KMS-11 (cell line): ENCODE data around the gene BABAM2.

Experiments
- H2AFZ ChIP-seq: fragments of 200-600 bp; sonication (generic); 2 replicates; pipeline ENCODE4 v1.6.1; 2016; ENCODE audit warnings: antibody characterized with exemption, mixed run types, low read depth
- H3K27ac ChIP-seq: fragments of 200-600 bp; sonication (generic); 2 replicates; pipeline ENCODE4 v1.6.1; 2016; ENCODE audit warnings: mild to moderate bottlenecking, mixed run types
- H3K27me3 ChIP-seq: fragments of 200-600 bp; sonication (generic); 2 replicates; pipeline ENCODE4 v1.6.1; 2017; ENCODE audit warnings: mild to moderate bottlenecking, low read depth, mixed run types, moderate library complexity; ENCODE audit not compliant: insufficient read depth
- H3K36me3 ChIP-seq: fragments of 200-600 bp; sonication (generic); 2 replicates; pipeline ENCODE4 v1.6.1; 2017; ENCODE audit warnings: mild to moderate bottlenecking, mixed run types; ENCODE audit not compliant: insufficient read depth
- H3K4me1 ChIP-seq: fragments of 200-600 bp; sonication (generic); 2 replicates; pipeline ENCODE4 v1.6.1; 2016; ENCODE audit warnings: mild to moderate bottlenecking, low read depth, mixed run types; ENCODE audit not compliant: poor library complexity, severe bottlenecking
- H3K4me2 ChIP-seq: fragments of 200-600 bp; sonication (generic); 2 replicates; pipeline ENCODE4 v1.7.0; 2016; ENCODE audit warnings: mild to moderate bottlenecking, mixed run types
- H3K4me3 ChIP-seq: fragments of 200-600 bp; sonication (generic); IDR thresholded peaks from 2 replicates; pipeline ENCODE4 v1.6.1; 2017; ENCODE audit warnings: low read depth, low read length, mixed read lengths; ENCODE audit not compliant: insufficient read depth
- H3K79me2 ChIP-seq: fragments of 200-600 bp; sonication (generic); 2 replicates; pipeline ENCODE4 v1.6.1; 2016; ENCODE audit warnings: low read depth, mixed run types; ENCODE audit not compliant: insufficient read depth
- H3K9ac ChIP-seq: fragments of 200-600 bp; sonication (generic); 2 replicates; pipeline ENCODE4 v1.6.1; 2016; ENCODE audit warnings: mild to moderate bottlenecking, mixed run types
- H4K20me1 ChIP-seq: fragments of 200-600 bp; sonication (generic); 2 replicates; pipeline ENCODE4 v1.6.1; 2016; ENCODE audit warnings: mild to moderate bottlenecking, mixed run types; ENCODE audit not compliant: insufficient read depth
- TF ChIP-seq, protein P1 (sequence below): fragments of 200-600 bp; sonication (generic); conservative IDR thresholded peaks from 2 replicates; pipeline ENCODE4 v1.6.1; 2017; ENCODE audit warnings: low read depth, mild to moderate bottlenecking, antibody characterized with exemption, low read length, moderate library complexity, mixed read lengths

BABAM2 gene

DNA sequence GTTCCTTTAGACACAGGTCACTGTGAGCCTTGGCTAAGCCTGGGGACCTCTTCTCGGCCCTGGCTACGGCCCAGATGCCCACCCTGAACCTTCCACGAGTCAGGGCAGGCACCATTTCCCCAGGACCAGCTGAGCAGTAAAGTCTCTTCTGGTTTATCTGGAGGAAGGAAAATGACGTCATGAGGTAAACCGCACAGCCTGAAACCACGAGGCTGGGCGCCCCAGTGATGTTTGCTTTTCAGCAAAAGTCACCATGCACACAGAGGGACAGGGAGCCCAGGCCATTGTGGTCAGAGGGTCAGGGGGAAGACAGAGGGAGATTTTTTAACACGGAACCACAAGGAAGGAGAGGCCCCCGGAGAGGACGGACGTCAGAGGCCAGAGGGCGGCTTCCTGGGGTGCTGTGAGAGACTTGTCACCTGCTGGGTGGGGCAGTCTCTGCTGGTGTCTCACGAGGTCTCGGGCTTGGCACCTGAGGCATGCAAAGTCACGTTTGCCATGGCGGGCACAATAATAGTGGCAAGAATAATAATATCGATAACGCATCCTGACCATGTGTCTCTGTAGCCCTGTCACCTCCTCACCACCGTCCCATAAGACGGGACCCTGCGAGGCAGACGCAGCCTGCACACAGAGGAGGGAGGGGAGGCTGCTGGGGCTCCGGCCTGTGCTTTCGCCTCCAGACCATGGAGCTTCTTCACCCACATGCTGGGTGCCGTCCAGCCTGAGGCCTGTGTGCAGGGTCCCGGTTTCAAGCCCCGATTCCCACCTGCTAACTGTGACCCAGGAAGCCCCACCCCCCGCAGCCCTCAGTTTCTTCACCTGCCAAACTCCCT is 468.9 kb downstream of the BABAM2 start:
- TF ChIP-seq, protein P1, sequence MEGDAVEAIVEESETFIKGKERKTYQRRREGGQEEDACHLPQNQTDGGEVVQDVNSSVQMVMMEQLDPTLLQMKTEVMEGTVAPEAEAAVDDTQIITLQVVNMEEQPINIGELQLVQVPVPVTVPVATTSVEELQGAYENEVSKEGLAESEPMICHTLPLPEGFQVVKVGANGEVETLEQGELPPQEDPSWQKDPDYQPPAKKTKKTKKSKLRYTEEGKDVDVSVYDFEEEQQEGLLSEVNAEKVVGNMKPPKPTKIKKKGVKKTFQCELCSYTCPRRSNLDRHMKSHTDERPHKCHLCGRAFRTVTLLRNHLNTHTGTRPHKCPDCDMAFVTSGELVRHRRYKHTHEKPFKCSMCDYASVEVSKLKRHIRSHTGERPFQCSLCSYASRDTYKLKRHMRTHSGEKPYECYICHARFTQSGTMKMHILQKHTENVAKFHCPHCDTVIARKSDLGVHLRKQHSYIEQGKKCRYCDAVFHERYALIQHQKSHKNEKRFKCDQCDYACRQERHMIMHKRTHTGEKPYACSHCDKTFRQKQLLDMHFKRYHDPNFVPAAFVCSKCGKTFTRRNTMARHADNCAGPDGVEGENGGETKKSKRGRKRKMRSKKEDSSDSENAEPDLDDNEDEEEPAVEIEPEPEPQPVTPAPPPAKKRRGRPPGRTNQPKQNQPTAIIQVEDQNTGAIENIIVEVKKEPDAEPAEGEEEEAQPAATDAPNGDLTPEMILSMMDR, result no peak
- Histone ChIP-seq H3K4me1 (peaks cover 26% of the 10 kb centered on the region), H3K9ac (peak overlapping the region; percentile 60), H3K4me3 (no peak overlapping the region), H4K20me1 (no peaks in the 10 kb centered on the region), H3K79me2 (no peaks in the 10 kb centered on the region), H3K27ac (peak overlapping the region; percentile 58), H3K36me3 (no peaks in the 10 kb centered on the region), H2AFZ (peak overlapping the region; percentile 70), H3K4me2 (peak overlapping the region; percentile 55), H3K27me3 (no peaks in the 10 kb centered on the region)

DNA sequence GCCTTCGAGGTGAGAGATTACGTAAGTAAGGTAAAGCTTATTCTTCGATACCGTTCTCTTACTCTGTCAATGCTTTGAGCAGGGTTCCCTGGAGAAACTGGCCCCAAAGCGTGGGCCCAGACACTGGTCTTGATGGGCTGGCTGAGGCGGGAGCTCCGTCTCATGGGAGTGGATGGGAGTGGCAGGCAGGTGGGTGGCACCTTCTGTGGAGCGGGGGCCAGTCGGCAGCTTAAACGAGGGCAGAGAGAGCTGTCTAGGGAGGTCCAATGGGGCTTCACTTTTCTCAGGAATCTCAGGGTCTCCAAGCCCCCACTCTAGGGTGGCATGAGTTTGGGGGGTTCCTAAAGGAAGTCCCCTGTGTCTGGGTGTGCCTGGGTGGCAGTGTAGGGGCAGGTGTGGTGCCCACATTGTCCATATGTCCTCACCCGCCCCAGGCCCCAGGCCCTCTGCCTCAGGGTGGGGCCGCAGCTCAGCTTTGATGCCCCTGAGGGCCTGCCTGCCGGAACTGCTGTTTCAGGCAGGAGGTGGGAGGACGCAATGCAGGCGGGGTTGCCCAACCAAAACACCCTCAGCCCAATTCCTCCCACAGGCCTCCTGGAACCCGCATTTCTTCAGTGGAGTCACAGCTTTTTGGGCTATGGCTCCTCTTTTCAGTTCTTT is 469.7 kb downstream of the BABAM2 start:
- no peaks in the 10 kb centered on the region for H3K79me2 ChIP-seq
- peak overlapping the region; percentile 70 for H2AFZ ChIP-seq
- peak overlapping the region; percentile 60 for H3K9ac ChIP-seq
- H4K20me1 ChIP-seq, result no peaks in the 10 kb centered on the region
- H3K4me2 ChIP-seq, result peak overlapping the region; percentile 55
- no peaks in the 10 kb centered on the region for H3K36me3 ChIP-seq
- H3K27ac ChIP-seq, result peak overlapping the region; percentile 58
- no peak overlapping the region for H3K4me3 ChIP-seq
- H3K4me1 ChIP-seq, result peaks cover 26% of the 10 kb centered on the region
- H3K27me3 ChIP-seq, result no peaks in the 10 kb centered on the region
- TF ChIP-seq, protein P1, result no peak

DNA sequence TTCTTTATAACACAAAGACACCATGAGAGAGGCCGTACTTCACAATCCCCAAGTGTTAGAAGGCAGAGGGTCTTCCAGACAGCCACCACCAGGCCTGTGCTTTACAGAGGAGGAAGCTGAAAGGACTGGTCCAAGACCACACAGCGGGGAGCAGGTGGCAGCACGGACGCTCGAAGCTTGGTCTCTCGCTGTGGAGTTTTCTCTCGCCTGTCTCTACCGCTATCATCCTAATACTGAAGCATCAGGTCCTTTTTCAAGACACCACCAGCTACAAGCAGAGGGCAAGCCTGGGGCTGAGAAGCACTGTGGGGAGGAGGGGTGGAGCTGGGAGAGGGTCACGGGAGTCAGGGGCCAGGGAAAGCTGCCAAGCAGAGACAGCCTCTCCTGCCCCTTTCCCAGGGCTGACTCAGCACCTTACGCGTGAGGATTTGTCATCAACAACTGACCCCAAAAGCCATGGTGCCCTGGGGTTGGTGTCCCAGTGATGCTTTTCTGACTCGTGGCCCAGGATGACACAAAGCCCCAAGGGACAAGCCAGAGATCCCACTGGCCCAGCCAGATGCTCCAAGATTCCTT is 470.3 kb downstream of the BABAM2 start:
- Histone ChIP-seq H3K4me2 (no peak overlapping the region), H3K79me2 (no peaks in the 10 kb centered on the region), H3K9ac (no peak overlapping the region), H3K36me3 (no peaks in the 10 kb centered on the region), H3K4me1 (peaks cover 26% of the 10 kb centered on the region), H3K27me3 (no peaks in the 10 kb centered on the region), H3K4me3 (no peak overlapping the region), H3K27ac (no peak overlapping the region), H2AFZ (no peak overlapping the region), H4K20me1 (no peaks in the 10 kb centered on the region)
- TF ChIP-seq, protein P1, result no peak

DNA sequence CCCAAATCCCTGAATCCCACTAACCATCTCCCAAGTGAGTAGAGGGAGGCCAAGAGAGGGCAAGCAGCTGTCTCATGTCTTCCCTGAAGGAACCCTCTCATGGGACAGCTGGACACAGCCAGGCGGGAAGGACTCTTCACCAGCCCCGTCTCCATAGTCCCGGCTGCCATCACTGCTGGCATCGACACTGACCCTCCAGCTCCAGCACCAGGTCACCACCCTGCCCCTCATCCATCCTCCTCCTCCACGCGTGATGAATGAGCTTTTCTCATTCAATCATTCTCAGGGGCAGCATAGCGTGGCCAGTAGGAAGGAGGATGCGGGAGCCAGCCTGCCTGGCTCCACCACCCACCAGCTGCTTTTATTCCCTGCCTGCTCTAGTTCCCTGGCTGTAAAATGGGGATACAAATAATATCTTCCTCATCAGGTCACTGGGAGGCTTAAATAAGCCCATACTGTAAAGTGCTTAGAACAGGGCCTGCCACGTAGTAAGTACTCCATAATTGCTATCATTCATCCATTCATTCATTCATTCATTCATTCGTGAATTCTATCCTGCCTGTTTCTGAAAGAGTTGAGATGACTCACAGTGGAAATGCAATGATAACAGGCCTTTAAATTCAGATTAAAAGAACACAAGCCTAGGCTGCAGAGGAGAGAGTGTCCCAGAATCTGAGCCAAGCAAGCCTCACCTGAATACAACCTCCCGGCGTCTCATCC is 471.6 kb downstream of the BABAM2 start:
- H3K4me1 ChIP-seq, result peaks cover 26% of the 10 kb centered on the region
- no peak overlapping the region for H3K4me2 ChIP-seq
- H4K20me1 ChIP-seq, result no peaks in the 10 kb centered on the region
- H3K4me3 ChIP-seq, result no peak overlapping the region
- TF ChIP-seq, protein P1, result no peak
- H3K36me3 ChIP-seq, result no peaks in the 10 kb centered on the region
- H3K27me3 ChIP-seq, result no peaks in the 10 kb centered on the region
- H3K27ac ChIP-seq, result no peak overlapping the region
- H3K79me2 ChIP-seq, result no peaks in the 10 kb centered on the region
- H2AFZ ChIP-seq, result no peak overlapping the region
- no peak overlapping the region for H3K9ac ChIP-seq
